ENCODE measurements around the gene CLCN6.

DNA sequence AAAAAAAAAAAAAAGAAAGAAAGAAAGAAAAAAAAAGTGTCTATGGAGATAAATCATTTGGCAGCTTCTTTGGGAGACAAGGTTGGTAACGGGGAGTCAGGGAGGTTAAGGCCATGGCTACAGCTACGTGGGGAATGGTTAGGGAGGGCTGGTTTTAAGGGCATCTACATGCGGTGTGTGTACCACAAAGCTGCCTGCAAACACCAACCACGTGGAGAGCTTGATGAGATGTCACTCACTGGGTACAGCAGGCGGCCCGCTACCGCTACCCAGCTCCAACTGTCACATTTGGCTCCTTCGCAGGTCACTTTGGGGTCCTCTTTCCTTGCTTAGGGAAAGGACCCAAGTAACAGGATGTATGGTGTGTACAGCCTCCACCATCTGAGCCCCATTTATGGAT lies 48.5 kb downstream of the CLCN6 start:
- no peak for TF ChIP-seq CTCF (IDR thresholded peaks at IDR 0.05; ENCODE audit: control extremely low read depth in 1 of 3, insufficient read depth in 1 of 3, low read depth in 1 of 3, low read length in 3 of 3)
- TF ChIP-seq POLR2A (IDR thresholded peaks at IDR 0.05; ENCODE audit: control extremely low read depth in 1 of 2, low read depth in 2 of 2, low read length in 2 of 2) = no peak
- no peak for TF ChIP-seq CHD1 (IDR thresholded peaks at IDR 0.05; ENCODE audit: low read depth, low read length)
- TF ChIP-seq CHD2 (IDR thresholded peaks at IDR 0.05; ENCODE audit: low read length) = no peak
- no peak for TF ChIP-seq RAD21 (IDR thresholded peaks at IDR 0.05 in 1 of 2, conservative IDR thresholded peaks at IDR 0.05 in 1 of 2; ENCODE audit: low read depth in 2 of 2, low read length in 2 of 2)
- no peak for TF ChIP-seq FOSL1 (IDR thresholded peaks at IDR 0.05; ENCODE audit: insufficient read depth, low read depth, low read length)
